CD4-positive, alpha-beta T cell treated with Interleukin-17A for 4 hours (primary cell): Measurements from ENCODE around the gene PAPPA.

ENCODE experiments used
- DNase-seq: peaks from one replicate; pipeline ENCODE4 v3.0.0-alpha.2; 2020; ENCODE audit warnings: mixed read lengths

Gene PAPPA

DNA sequence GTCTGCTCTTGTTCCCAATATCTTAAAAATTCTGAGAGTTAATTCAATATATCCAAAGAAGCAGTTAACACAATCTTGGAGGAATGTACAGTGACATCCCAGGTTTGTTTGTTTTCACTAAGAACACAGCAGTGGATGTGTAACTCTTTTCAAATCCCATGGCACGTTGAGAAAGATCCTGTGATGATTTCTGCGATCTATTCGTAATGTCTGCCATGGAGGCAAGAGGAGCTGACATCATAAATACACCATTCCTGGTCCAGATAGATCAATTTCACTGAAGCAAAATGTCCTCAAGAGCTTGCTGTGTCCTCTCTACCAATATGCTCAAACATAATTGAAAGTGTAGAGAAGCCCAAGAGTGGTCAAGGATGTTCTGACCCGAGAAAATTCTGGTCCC, 280.7 kb downstream of the PAPPA start:
- no peak for DNase-seq

DNA sequence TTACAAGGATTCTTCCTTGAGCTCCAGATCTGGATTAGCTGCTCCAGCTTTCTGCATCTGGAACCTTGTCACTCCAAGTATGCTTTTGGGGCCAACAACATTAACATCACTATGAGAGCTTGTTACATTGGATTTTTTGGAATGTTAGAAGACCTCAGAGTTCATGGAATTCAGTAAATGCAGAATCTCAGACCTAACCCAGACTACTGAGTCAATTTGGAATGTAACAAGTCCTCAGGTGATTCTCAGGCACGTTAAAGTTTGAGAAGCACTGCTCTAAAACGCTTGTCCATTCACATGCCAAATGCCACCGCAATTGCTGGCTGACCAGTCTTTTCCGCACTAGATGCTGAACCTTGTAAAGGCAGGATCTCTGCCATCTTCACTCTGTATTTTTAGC, 282.1 kb downstream of the PAPPA start:
- no peak for DNase-seq

DNA sequence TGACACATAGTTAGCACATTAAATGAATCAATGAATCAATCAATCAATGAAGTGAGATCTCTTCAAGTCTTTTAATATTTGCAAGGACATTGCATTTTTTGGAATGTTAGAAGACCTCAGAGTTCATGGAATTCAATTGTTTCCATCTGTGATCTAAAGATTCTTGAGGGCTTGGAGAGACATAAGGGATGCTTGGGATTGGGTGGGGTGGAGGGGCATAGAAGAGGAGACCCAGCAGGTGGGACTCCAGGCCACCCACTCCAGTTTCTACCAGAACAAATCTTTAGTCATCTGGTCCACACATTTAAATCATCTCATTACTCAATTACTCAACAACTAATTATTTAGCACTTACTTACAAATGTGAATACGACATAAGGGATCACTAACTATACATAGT, 282.5 kb downstream of the PAPPA start:
- DNase-seq: no peak

DNA sequence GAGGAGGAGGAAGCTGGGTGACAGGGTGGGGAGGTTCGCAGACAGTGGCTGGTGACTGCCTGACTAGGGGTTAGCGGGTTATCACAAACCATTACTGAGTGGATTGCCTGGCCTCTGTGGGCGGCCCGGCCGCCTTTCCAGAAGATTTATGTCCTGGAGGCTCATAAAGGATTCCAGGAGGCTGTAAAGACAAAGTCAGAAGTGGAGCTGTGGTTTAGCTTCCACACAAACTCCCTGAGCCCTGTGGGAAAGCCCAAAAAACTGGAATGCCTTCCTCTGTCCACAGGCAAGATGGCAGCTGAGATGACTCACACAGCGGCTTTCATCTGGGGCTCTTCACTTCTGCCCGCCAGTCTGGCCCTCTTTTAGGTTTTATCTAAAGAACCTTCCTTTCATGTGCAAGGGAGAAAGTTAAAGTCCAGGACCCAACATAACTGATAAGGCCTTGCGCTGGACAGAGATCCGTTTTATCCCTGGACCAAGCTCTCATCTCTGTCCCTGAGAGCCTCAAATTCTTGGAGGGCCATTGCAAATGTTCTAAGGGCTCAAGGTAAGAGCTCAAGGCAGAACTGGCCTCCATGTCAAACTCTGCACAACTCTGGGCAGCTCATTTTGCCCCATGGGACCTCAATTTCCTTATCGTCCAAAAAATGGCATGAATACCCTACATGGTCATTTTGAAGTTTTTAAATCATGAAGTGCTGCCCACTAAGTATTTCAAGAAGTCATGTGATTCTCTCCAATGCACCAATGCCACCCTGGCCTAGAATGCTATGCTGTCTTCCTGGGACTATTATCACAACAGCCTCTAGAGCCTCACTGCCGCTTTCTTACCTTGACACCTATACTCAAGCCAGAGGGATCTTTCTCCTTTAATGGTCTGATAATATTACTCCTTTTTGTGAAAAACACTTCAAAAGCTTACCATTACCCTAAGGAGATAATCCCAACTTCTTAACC, 284.1 kb downstream of the PAPPA start:
- no peak for DNase-seq

DNA sequence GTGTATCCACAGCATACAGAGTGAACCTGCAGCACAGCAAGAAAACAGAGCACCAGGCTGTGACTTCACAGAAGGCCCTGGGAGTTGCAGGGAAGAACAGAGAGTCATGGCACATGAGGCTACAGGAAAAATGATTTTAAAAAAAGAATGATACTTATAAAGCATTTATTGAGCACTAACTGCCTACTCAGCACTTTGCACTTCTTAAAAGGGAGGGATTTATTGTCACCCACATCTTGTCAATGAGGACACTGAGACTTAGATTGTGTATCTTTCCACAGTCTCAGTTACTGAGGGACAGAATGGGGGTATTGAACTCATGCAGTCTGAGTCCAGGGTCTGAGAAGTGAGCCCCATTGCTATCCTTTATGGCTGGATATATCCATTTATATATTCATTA, 288.9 kb downstream of the PAPPA start:
- DNase-seq: no peak

DNA sequence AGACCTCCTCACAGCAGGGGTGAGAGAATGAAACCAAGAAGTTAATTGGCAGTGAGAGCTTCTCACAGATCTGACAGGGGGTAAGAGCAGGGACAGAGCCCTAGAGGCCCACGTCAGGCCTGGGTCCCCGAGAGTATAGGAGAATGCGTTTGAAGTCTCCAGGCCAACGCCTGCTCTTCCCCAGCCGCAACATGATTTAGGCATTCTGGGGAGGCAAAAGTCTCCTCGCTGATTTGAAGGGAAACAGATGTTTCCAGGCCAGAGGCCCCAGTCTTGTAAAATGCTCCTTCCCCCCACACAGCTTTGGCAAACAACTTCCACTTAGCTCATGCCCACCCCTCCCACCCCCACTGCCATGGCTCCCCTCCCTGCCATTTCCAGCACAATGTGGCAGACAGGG, 294.3 kb downstream of the PAPPA start:
- DNase-seq: no peak

DNA sequence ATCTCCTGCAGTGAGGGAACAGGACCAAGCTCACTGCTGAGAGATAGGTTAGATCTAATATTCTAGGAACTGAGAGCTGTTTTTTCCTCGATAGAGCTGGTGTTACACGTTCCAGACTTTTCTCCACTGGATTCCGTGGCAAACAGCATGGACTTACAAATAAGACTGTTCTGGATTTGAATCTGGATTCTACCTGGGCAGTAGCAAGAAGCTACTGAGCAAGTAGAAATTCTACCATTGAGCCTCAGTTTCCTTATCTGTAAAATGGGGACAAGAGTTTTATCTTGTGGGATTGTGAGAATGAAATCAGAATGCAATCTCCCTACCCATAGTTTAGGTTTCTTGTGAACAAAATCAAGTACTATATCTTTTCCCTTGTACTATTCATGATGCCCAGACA, 294.8 kb downstream of the PAPPA start:
- no peak for DNase-seq

DNA sequence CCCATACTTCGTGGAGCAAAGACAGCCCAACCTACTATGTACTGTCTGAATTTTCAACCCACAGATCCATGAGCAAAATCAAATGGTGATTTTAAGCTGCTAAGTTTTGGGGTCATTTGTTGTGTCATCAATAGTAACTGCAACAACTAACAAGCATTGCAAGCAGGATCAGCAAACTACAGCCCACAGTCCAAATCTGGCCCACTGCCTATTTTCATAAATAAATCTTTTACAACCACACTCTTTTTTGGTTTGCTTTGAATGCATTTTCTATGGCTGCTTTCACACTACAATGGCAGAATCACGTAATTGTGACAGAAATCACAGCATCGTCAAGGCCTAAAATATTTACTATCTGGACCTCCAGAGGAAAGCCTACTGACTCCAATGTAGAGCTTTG, 296.4 kb downstream of the PAPPA start:
- no peak for DNase-seq

DNA sequence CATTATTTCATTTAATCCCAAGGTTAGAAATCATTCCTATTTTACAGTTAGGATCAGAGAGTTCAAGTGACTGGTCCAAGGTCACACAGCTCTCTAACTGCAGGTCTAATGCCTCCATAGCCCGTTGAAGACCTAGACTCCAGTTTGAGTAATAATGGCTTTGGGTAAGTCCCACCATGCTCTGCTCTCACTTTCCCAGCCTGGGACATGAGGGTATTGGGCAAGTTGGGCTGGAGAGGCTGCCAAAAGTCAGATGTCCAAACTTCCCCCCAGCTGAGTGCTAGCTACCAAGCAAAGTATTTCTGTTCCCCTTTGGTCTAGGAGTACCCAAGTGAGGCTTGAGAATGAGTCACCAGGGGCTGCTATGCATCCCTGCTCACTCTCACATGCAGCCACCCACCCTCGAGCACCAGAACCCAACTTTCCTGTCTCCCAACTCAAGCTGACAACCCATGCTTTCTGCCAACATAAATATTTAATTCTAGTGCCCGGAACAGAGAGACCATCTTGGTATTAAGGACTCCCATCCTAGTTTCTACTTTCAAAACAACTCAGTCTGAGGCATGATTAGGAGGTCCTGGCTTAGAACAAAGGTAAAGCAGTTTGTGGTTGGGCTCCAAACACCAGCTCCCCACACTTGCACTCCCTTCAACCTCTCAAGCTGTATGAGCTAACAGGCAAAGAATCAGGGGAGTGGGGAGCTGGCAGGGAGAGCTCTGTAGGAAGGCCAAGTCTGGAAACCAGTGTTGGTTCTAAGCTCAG, 297.0 kb downstream of the PAPPA start:
- DNase-seq: no peak

DNA sequence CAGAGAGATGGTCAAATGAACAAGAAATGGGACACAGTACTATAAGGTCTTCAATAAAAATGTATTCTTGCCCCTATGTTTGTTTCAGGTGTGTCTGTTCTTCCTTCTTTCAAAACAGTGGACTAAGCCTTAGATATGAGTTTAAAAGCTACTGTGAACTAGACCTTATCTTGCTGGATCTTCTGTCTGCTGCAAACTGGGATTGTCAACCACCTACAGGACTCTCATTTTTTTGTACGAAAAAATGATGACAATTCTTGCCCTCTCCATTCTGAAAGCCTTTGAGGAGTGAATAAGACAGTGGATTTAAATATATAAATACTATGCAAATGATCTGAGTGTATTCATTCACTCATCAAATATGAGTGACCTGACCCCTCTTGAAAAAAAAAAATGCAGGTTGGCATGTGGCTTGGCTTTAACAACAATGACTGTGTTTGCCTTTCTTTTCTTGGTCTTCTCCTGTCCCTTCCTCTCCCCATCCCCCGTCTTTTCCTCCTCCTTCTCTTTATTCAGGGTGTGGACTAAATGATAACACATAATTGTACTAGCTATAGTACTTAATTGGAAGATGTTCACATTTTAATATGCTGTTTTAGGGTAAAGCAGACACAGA, 298.0 kb downstream of the PAPPA start:
- no peak for DNase-seq
